ENCODE data around the gene REM2.
"Not testable (repeated sequence)": the region's sequence is repeated elsewhere in the genome, so short reads cannot be mapped to it uniquely, and the experiment has no call there.

Gene REM2

GRCh38 chr14:22893706-22894105 is 10.7 kb downstream of the REM2 start:
- DNase-seq (ENCODE audit: extremely low read depth in 1 of 2, low read depth in 1 of 2), result no peak

GRCh38 chr14:22895402-22895801 is 12.4 kb downstream of the REM2 start:
- DNase-seq (ENCODE audit: extremely low read depth in 1 of 2, low read depth in 1 of 2), result no peak

- no peak for DNase-seq (ENCODE audit: extremely low read depth in 1 of 2, low read depth in 1 of 2)
Measured at GRCh38 chr14:22896356-22896755, 13.3 kb downstream of the REM2 start.

- DNase-seq (ENCODE audit: extremely low read depth in 1 of 2, low read depth in 1 of 2), result no peak
Measured at GRCh38 chr14:22896760-22897159, 13.7 kb downstream of the REM2 start.

GRCh38 chr14:22897357-22897756 is 14.3 kb downstream of the REM2 start:
- no peak for DNase-seq (ENCODE audit: extremely low read depth in 1 of 2, low read depth in 1 of 2)

- DNase-seq (ENCODE audit: extremely low read depth in 1 of 2, low read depth in 1 of 2), result no peak
Measured at GRCh38 chr14:22898302-22899090, 15.5 kb downstream of the REM2 start.

- DNase-seq (ENCODE audit: extremely low read depth in 1 of 2, low read depth in 1 of 2), result no peak
Measured at GRCh38 chr14:22900081-22900799, 17.2 kb downstream of the REM2 start.

GRCh38 chr14:22901799-22902198 is 18.8 kb downstream of the REM2 start:
- no peak for DNase-seq (ENCODE audit: extremely low read depth in 1 of 2, low read depth in 1 of 2)

GRCh38 chr14:22903742-22904087 is 20.7 kb downstream of the REM2 start:
- DNase-seq (ENCODE audit: extremely low read depth in 1 of 2, low read depth in 1 of 2), result no peak

- no peak for DNase-seq (ENCODE audit: extremely low read depth in 1 of 2, low read depth in 1 of 2)
Measured at GRCh38 chr14:22905627-22906026, 22.6 kb downstream of the REM2 start.

GRCh38 chr14:22906073-22906472 is 23.1 kb downstream of the REM2 start:
- DNase-seq (ENCODE audit: extremely low read depth in 1 of 2, low read depth in 1 of 2), result no peak

- DNase-seq (ENCODE audit: extremely low read depth in 1 of 2, low read depth in 1 of 2), result no peak
Measured at GRCh38 chr14:22907429-22907828, 24.4 kb downstream of the REM2 start.

- no peak for DNase-seq (ENCODE audit: extremely low read depth in 1 of 2, low read depth in 1 of 2)
Measured at GRCh38 chr14:22908601-22909000, 25.6 kb downstream of the REM2 start.

- DNase-seq (ENCODE audit: extremely low read depth in 1 of 2, low read depth in 1 of 2), result no peak
Measured at GRCh38 chr14:22910916-22911315, 27.9 kb downstream of the REM2 start.

- not testable (repeated sequence) for DNase-seq (ENCODE audit: extremely low read depth in 1 of 2, low read depth in 1 of 2)
Measured at GRCh38 chr14:22914836-22915235, 31.8 kb downstream of the REM2 start.

- no peak for DNase-seq (ENCODE audit: extremely low read depth in 1 of 2, low read depth in 1 of 2)
Measured at GRCh38 chr14:22915886-22916521, 33.0 kb downstream of the REM2 start.

GRCh38 chr14:22918804-22919600 is 36.0 kb downstream of the REM2 start, which contains the start of gene RBM23:
Gene RBM23, minus strand, starts transcription at chr14:22919149.
- peak; percentile 96 to 100 for DNase-seq (ENCODE audit: extremely low read depth in 1 of 2, low read depth in 1 of 2)

GRCh38 chr14:22919601-22919921 is 36.5 kb downstream of the REM2 start:
- no peak for DNase-seq (ENCODE audit: extremely low read depth in 1 of 2, low read depth in 1 of 2)

- DNase-seq (ENCODE audit: extremely low read depth in 1 of 2, low read depth in 1 of 2), result no peak
Measured at GRCh38 chr14:22920697-22921096, 37.7 kb downstream of the REM2 start.

- no peak for DNase-seq (ENCODE audit: extremely low read depth in 1 of 2, low read depth in 1 of 2)
Measured at GRCh38 chr14:22922294-22922693, 39.3 kb downstream of the REM2 start.

GRCh38 chr14:22923746-22924145 is 40.7 kb downstream of the REM2 start:
- no peak for DNase-seq (ENCODE audit: extremely low read depth in 1 of 2, low read depth in 1 of 2)
